Karpas-422 (cell line): ENCODE data around the gene SPINT3. TPM values are rescaled to one million over a fixed set of nuclear protein-coding genes. Genes with fewer than 3 reads are reported as not detected.

Source experiments
- DNase-seq: peaks from one replicate; pipeline ENCODE4 v3.0.0-alpha.2; 2015
- H2AFZ ChIP-seq: fragments of 200-600 bp; sonication (generic); 2 replicates; pipeline ENCODE4 v1.6.1; 2014; ENCODE audit warnings: antibody characterized with exemption, low read length, mixed read lengths
- H3K27ac ChIP-seq: fragments of 200-600 bp; sonication (generic); 2 replicates; pipeline ENCODE4 v1.5.1; 2014; ENCODE audit warnings: mild to moderate bottlenecking, low read length, moderate library complexity
- H3K27me3 ChIP-seq: fragments of 200-600 bp; sonication (generic); 2 replicates; pipeline ENCODE4 v1.6.1; 2014; ENCODE audit warnings: low read length, mixed read lengths
- H3K36me3 ChIP-seq: fragments of 200-600 bp; sonication (generic); 2 replicates; pipeline ENCODE4 v1.6.1; 2014; ENCODE audit warnings: low read length, mixed read lengths; ENCODE audit not compliant: insufficient read depth
- H3K4me1 ChIP-seq: fragments of 200-600 bp; sonication (generic); 2 replicates; pipeline ENCODE4 v1.6.1; 2014; ENCODE audit warnings: mild to moderate bottlenecking, low read length, mixed read lengths
- H3K4me2 ChIP-seq: fragments of 200-600 bp; sonication (generic); 2 replicates; pipeline ENCODE4 v1.6.1; 2014; ENCODE audit warnings: low read length, low read depth, mild to moderate bottlenecking; ENCODE audit not compliant: poor library complexity, severe bottlenecking
- H3K4me3 ChIP-seq: fragments of 200-600 bp; sonication (generic); 2 replicates; pipeline ENCODE4 v1.5.1; 2014; ENCODE audit warnings: mild to moderate bottlenecking, antibody characterized with exemption, low read length, mixed read lengths
- H3K79me2 ChIP-seq: fragments of 200-600 bp; sonication (generic); 2 replicates; pipeline ENCODE4 v1.6.1; 2014; ENCODE audit warnings: mild to moderate bottlenecking, low read length, mixed read lengths
- H3K9ac ChIP-seq: fragments of 200-600 bp; sonication (generic); 2 replicates; pipeline ENCODE4 v1.6.0; 2014; ENCODE audit warnings: low read length
- H3K9me2 ChIP-seq: fragments of 200-600 bp; sonication (generic), shearing (Covaris generic); replicated peaks from 2 replicates; pipeline ENCODE4 v1.6.0; 2014; ENCODE audit warnings: mild to moderate bottlenecking, low read length, moderate library complexity; ENCODE audit not compliant: insufficient read depth
- H3K9me3 ChIP-seq: fragments of 300-700, 200-600 bp; sonication (generic); 2 replicates; pipeline ENCODE4 v1.6.1; 2014; ENCODE audit warnings: low read length, mixed read lengths
- H4K20me1 ChIP-seq: fragments of 200-600 bp; sonication (generic); 2 replicates; pipeline ENCODE4 v1.6.1; 2014; ENCODE audit warnings: mild to moderate bottlenecking, antibody characterized with exemption, low read length, low read depth; ENCODE audit not compliant: insufficient read depth
- total RNA-seq: library from RNA; depleted of rRNA; stranded (reverse); fragments of >200 nt; shearing (Covaris generic); gene quantifications from 2 replicates; pipeline ENCODE4 v1.2.3, GENCODE V29; 2014; ENCODE audit warnings: low replicate concordance

The SPINT3 gene
- total RNA-seq, 1 experiment from 2014 or later = not detected

- H3K9me2 ChIP-seq = no peaks in the 10 kb centered on the region
- H3K4me1 ChIP-seq = no peaks in the 10 kb centered on the region
- DNase-seq = no peak
- no peak overlapping the region for H3K9ac ChIP-seq
- no peaks in the 10 kb centered on the region for H3K27me3 ChIP-seq
- H3K79me2 ChIP-seq = no peaks in the 10 kb centered on the region
- H3K27ac ChIP-seq = no peak overlapping the region
- H3K9me3 ChIP-seq = no peaks in the 10 kb centered on the region
- peak overlapping the region; percentile 31 for H3K4me2 ChIP-seq
- no peak overlapping the region for H2AFZ ChIP-seq
- no peaks in the 10 kb centered on the region for H4K20me1 ChIP-seq
- H3K36me3 ChIP-seq = no peaks in the 10 kb centered on the region
- H3K4me3 ChIP-seq = no peak overlapping the region
Observed at GRCh38 chr20:45470937-45471336, 44.5 kb downstream of the SPINT3 start.

GRCh38 chr20:45470262-45470931 lies 45.0 kb downstream of the SPINT3 start:
- Histone ChIP-seq H3K9me2 (no peaks in the 10 kb centered on the region), H3K4me2 (peak overlapping the region; percentile 31), H3K79me2 (no peaks in the 10 kb centered on the region), H3K4me3 (no peak overlapping the region), H3K27ac (no peak overlapping the region), H3K36me3 (no peaks in the 10 kb centered on the region), H3K9ac (no peak overlapping the region), H4K20me1 (no peaks in the 10 kb centered on the region), H3K9me3 (no peaks in the 10 kb centered on the region), H3K27me3 (no peaks in the 10 kb centered on the region), H3K4me1 (no peaks in the 10 kb centered on the region), H2AFZ (no peak overlapping the region)
- DNase-seq = no peak

GRCh38 chr20:45469336-45470261 lies 45.8 kb downstream of the SPINT3 start, which contains the start of gene WFDC2:
TSS of gene WFDC2 (plus strand) at chr20:45469753. CDS start at chr20:45469782, 29 bp downstream.
- peak within 1 kb of the TSS; percentile 31 for H3K4me2 ChIP-seq
- no peak within 1 kb of the TSS for H3K4me3 ChIP-seq
- H3K9me2 ChIP-seq = no peaks in the 10 kb centered on the region
- no peak within 1 kb of the TSS for H3K27ac ChIP-seq
- no peaks in the 10 kb centered on the region for H4K20me1 ChIP-seq
- no peaks in the 10 kb centered on the region for H3K36me3 ChIP-seq
- H3K9ac ChIP-seq = no peak within 1 kb of the TSS
- H3K4me1 ChIP-seq = no peaks in the 10 kb centered on the region
- no peaks in the 10 kb centered on the region for H3K27me3 ChIP-seq
- no peaks in the 10 kb centered on the region for H3K9me3 ChIP-seq
- H2AFZ ChIP-seq = no peak within 1 kb of the TSS
- no peak for DNase-seq
- no peaks in the 10 kb centered on the region for H3K79me2 ChIP-seq

GRCh38 chr20:45467861-45468260 lies 47.6 kb downstream of the SPINT3 start:
- Histone ChIP-seq H3K36me3 (no peaks in the 10 kb centered on the region), H4K20me1 (no peaks in the 10 kb centered on the region), H3K27me3 (0 out of 2 replicates have a peak, but pooled peaks cover 2% of the 10 kb centered on the region), H3K9me3 (no peaks in the 10 kb centered on the region), H3K27ac (no peak overlapping the region), H3K4me1 (no peaks in the 10 kb centered on the region), H3K9ac (no peak overlapping the region), H3K4me3 (no peak overlapping the region), H3K9me2 (no peaks in the 10 kb centered on the region), H3K79me2 (no peaks in the 10 kb centered on the region), H3K4me2 (no peak overlapping the region), H2AFZ (no peak overlapping the region)
- no peak for DNase-seq

GRCh38 chr20:45467172-45467571 lies 48.2 kb downstream of the SPINT3 start:
- no peak for DNase-seq
- Histone ChIP-seq H3K36me3 (no peaks in the 10 kb centered on the region), H3K4me1 (no peaks in the 10 kb centered on the region), H3K4me3 (no peak overlapping the region), H3K9ac (no peak overlapping the region), H3K79me2 (no peaks in the 10 kb centered on the region), H2AFZ (no peak overlapping the region), H4K20me1 (no peaks in the 10 kb centered on the region), H3K4me2 (no peak overlapping the region), H3K27me3 (0 out of 2 replicates have a peak, but pooled peaks cover 2% of the 10 kb centered on the region), H3K9me3 (no peaks in the 10 kb centered on the region), H3K9me2 (no peaks in the 10 kb centered on the region), H3K27ac (no peak overlapping the region)

GRCh38 chr20:45465491-45466266 lies 49.7 kb downstream of the SPINT3 start:
- Histone ChIP-seq H3K4me1 (no peaks in the 10 kb centered on the region), H3K4me3 (no peak overlapping the region), H3K27me3 (peaks cover 2% of the 10 kb centered on the region; the same call in 1 of the 2 replicates), H2AFZ (no peak overlapping the region), H3K9me3 (no peaks in the 10 kb centered on the region), H3K9me2 (no peaks in the 10 kb centered on the region), H3K4me2 (no peak overlapping the region), H4K20me1 (no peaks in the 10 kb centered on the region), H3K27ac (no peak overlapping the region), H3K9ac (no peak overlapping the region), H3K36me3 (no peaks in the 10 kb centered on the region), H3K79me2 (no peaks in the 10 kb centered on the region)
- DNase-seq = no peak

- Histone ChIP-seq H3K4me1 (no peaks in the 10 kb centered on the region), H3K9me2 (no peaks in the 10 kb centered on the region), H3K9ac (no peak overlapping the region), H3K79me2 (no peaks in the 10 kb centered on the region), H3K27ac (no peak overlapping the region), H2AFZ (no peak overlapping the region), H3K36me3 (no peaks in the 10 kb centered on the region), H3K9me3 (no peaks in the 10 kb centered on the region), H4K20me1 (no peaks in the 10 kb centered on the region), H3K4me2 (no peak overlapping the region), H3K4me3 (no peak overlapping the region), H3K27me3 (peaks cover 2% of the 10 kb centered on the region; the same call in 1 of the 2 replicates)
- no peak for DNase-seq
Observed at GRCh38 chr20:45463709-45464108, 51.7 kb downstream of the SPINT3 start.
